Kidney (tissue), 22 donors: ENCODE measurements around the gene DMWD. TPM values are rescaled to one million over a fixed set of nuclear protein-coding genes. Genes with fewer than 3 reads are reported as not detected.

Experiments
- DNase-seq, 5 donors: peaks; one replicate each; pipeline ENCODE4 v3.0.0-alpha.2; 2013 to 2020
- FAIRE-seq: peaks from 2 replicates; lab custom pipeline; 2012; peaks lifted over from hg19 to GRCh38; lab: Jason Lieb, UNC
- H3K27ac ChIP-seq, 2 donors: one replicate each; pipeline ENCODE4 v1.7.0; 2013; ENCODE audit warnings: low read depth in 2 of 2, low read length in 2 of 2, inconsistent platforms in 1 of 2
- H3K27me3 ChIP-seq: one replicate; pipeline ENCODE4 v1.7.1; 2013; ENCODE audit warnings: low read length, inconsistent platforms; ENCODE audit not compliant: control insufficient read depth, insufficient read depth
- H3K36me3 ChIP-seq, 3 donors: one replicate each; pipeline versions ENCODE4 v1.7.0 to v1.7.1; 2013; ENCODE audit warnings: low read length in 3 of 3, control low read depth in 1 of 3, inconsistent platforms in 1 of 3; ENCODE audit not compliant: insufficient read depth in 3 of 3, control insufficient read depth in 2 of 3
- H3K4me1 ChIP-seq, 3 donors: one replicate each; pipeline versions ENCODE4 v1.7.0 to v1.7.1; 2013; ENCODE audit warnings: low read length in 3 of 3, inconsistent platforms in 1 of 3, low read depth in 1 of 3; ENCODE audit not compliant: control insufficient read depth in 2 of 3, insufficient read depth in 2 of 3
- H3K4me3 ChIP-seq, 3 donors: one replicate each; pipeline versions ENCODE4 v1.7.0 to v1.8.1; 2013; ENCODE audit warnings: low read length in 3 of 3, control low read depth in 1 of 3, inconsistent platforms in 1 of 3
- H3K9ac ChIP-seq, 3 donors: one replicate each; pipeline versions ENCODE4 v1.7.0 to v1.7.1; 2013; ENCODE audit warnings: low read length in 3 of 3, control low read depth in 1 of 3, inconsistent platforms in 1 of 3
- H3K9me3 ChIP-seq, 3 donors: one replicate each; pipeline versions ENCODE4 v1.7.0 to v1.7.1; 2013; ENCODE audit warnings: low read length in 3 of 3, control low read depth in 1 of 3, inconsistent platforms in 1 of 3; ENCODE audit not compliant: control insufficient read depth in 2 of 3, insufficient read depth in 1 of 3
- intact Hi-C: fragments of 100-400 bp; cut with DNase I; formaldehyde crosslinking; loops from one replicate; pipeline ENCODE4 v1.11.1; 2022
- long read RNA-seq, 10 donors: library from polyadenylated mRNA in 1 of 10; unstranded in 1 of 10; transcript quantifications; one replicate each; pipeline ENCODE4 v2.0.0 and lab custom pipeline, GENCODE V29; 2021 to 2026
- polyA plus RNA-seq: library from polyadenylated mRNA; stranded (reverse); fragments of 350-450 nt; fragmentation: Illumina TruSeq; extraction: RNeasy Lipid Tissue Mini Kit (QIAGEN cat#74804); gene quantifications from one replicate; pipeline ENCODE4 v1.2.3, GENCODE V29; 2014; ENCODE audit warnings: low read depth, low replicate concordance; ENCODE audit not compliant: insufficient read depth
- total RNA-seq: library from RNA; stranded (reverse); fragmentation: NEBNext Ultra II Directional; extraction: Animal tissue kit (Norgen Biotek cat#: 25700); gene quantifications from one replicate; pipeline ENCODE4 v1.2.1, GENCODE V29; 2021
- TF ChIP-seq, protein P1 (sequence below): IDR thresholded peaks from 3 replicates; pipeline ENCODE4 v1.5.1; 2012; ENCODE audit warnings: mild to moderate bottlenecking, moderate library complexity, borderline replicate concordance; ENCODE audit not compliant: insufficient read depth; ENCODE audit errors: extremely low read depth
- donor health status: control.
- donor health status: control.
- donor health status: control.
- donor health status: control.
- donor health status: control.
- donor health status: DM: yes; HTN: yes; CAD: no.
- donor health status: Normal renal cell carcinoma (clear cell type).

The DMWD gene, protein sequence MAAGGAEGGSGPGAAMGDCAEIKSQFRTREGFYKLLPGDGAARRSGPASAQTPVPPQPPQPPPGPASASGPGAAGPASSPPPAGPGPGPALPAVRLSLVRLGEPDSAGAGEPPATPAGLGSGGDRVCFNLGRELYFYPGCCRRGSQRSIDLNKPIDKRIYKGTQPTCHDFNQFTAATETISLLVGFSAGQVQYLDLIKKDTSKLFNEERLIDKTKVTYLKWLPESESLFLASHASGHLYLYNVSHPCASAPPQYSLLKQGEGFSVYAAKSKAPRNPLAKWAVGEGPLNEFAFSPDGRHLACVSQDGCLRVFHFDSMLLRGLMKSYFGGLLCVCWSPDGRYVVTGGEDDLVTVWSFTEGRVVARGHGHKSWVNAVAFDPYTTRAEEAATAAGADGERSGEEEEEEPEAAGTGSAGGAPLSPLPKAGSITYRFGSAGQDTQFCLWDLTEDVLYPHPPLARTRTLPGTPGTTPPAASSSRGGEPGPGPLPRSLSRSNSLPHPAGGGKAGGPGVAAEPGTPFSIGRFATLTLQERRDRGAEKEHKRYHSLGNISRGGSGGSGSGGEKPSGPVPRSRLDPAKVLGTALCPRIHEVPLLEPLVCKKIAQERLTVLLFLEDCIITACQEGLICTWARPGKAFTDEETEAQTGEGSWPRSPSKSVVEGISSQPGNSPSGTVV
- total RNA-seq (60.9 TPM), polyA plus RNA-seq (22.2 TPM)
- long read RNA-seq, donor 1, transcript DMWD-205 (2 exons, 643 nt) = minor isoform, 5 of 26 reads
- long read RNA-seq, donor 1, transcript DMWD-202 (4 exons, 3,292 nt) = major isoform, 8 of 26 reads
- long read RNA-seq, donor 1, partial matches to known transcripts = 8 of 26 reads
- long read RNA-seq, donor 1, other reads (novel, unspliced or antisense) = 0 of 26 reads
- long read RNA-seq, donor 2, partial matches to known transcripts = 0 of 12 reads
- long read RNA-seq, donor 2, other reads (novel, unspliced or antisense) = 0 of 12 reads
- long read RNA-seq, donor 3, transcript DMWD-201 (5 exons, 3,305 nt) = major isoform, 10 of 21 reads
- long read RNA-seq, donor 3, transcript DMWD-207 (1 exons, 782 nt) = minor isoform, 6 of 21 reads
- long read RNA-seq, donor 3, partial matches to known transcripts = 0 of 21 reads
- long read RNA-seq, donor 3, other reads (novel, unspliced or antisense) = 0 of 21 reads
- long read RNA-seq, donor 4, transcript DMWD-201 (5 exons, 3,305 nt) = major isoform, 13 of 20 reads
- long read RNA-seq, donor 4, partial matches to known transcripts = 0 of 20 reads
- long read RNA-seq, donor 4, other reads (novel, unspliced or antisense) = 0 of 20 reads
- long read RNA-seq, donor 5, partial matches to known transcripts = 0 of 2 reads
- long read RNA-seq, donor 5, other reads (novel, unspliced or antisense) = 0 of 2 reads
- long read RNA-seq, donor 6, partial matches to known transcripts = 0 of 3 reads
- long read RNA-seq, donor 6, other reads (novel, unspliced or antisense) = 0 of 3 reads
- long read RNA-seq, donor 7, transcript DMWD-202 (4 exons, 3,292 nt) = minor isoform, 13 of 62 reads
- long read RNA-seq, donor 7, transcript DMWD-201 (5 exons, 3,305 nt) = major isoform, 22 of 62 reads
- long read RNA-seq, donor 7, transcript DMWD-205 (2 exons, 643 nt) = minor isoform, 5 of 62 reads
- long read RNA-seq, donor 7, partial matches to known transcripts = 8 of 62 reads
- long read RNA-seq, donor 7, other reads (novel, unspliced or antisense) = 13 of 62 reads
- long read RNA-seq, donor 8, transcript DMWD-207 (1 exons, 782 nt) = minor isoform, 5 of 27 reads
- long read RNA-seq, donor 8, transcript DMWD-202 (4 exons, 3,292 nt) = major isoform, 6 of 27 reads
- long read RNA-seq, donor 8, transcript DMWD-201 (5 exons, 3,305 nt) = minor isoform, 5 of 27 reads
- long read RNA-seq, donor 8, partial matches to known transcripts = 6 of 27 reads
- long read RNA-seq, donor 8, other reads (novel, unspliced or antisense) = 0 of 27 reads
- long read RNA-seq, donor 9, partial matches to known transcripts = 11 of 16 reads
- long read RNA-seq, donor 9, other reads (novel, unspliced or antisense) = 0 of 16 reads
- long read RNA-seq, donor 10, transcript DMWD-202 (4 exons, 3,292 nt) = major isoform, 8 of 20 reads
- long read RNA-seq, donor 10, transcript DMWD-201 (5 exons, 3,305 nt) = minor isoform, 7 of 20 reads
- long read RNA-seq, donor 10, partial matches to known transcripts = 0 of 20 reads
- long read RNA-seq, donor 10, other reads (novel, unspliced or antisense) = 0 of 20 reads

DNA sequence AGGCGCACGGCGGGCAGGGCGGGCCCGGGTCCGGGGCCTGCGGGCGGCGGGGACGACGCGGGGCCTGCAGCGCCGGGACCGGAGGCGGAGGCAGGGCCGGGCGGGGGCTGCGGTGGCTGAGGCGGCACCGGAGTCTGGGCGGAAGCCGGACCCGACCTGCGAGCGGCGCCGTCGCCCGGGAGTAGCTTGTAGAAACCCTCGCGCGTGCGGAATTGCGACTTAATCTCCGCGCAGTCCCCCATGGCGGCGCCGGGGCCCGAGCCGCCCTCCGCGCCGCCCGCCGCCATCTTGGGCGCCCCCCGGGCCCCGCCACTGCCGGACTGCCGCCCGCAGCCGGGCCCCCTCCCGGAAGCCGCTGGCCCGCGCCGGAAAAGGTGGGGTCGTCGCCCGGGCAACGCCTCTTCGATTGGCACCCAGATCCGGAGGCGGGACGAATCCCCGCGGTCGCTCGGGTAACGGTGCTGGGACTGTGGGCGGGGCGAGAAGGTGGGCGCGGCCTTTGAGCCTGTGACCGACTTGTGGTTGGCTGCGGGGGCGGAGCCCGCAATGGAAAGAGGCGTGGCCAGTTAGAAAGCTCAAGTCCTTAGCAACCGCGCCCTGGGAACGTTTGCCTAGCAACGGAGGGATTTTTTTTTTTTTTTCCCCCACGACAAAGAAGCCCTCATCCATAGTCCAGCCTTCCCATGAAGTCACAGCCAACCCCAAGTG lies at the start of gene DMWD:
DMWD (minus strand) TSS at position 376 of the 708 bp plus-strand sequence; CDS start at position 287, 89 bp downstream.
- H3K36me3 ChIP-seq = peaks cover 0 to 13% (median 7%) of the 10 kb centered on the region in 3 donors
- H3K27ac ChIP-seq = peak within 1 kb of the TSS in 1 of 2 donors; percentile 45
- peaks cover 0 to 12% (median 7%) of the 10 kb centered on the region in 3 donors for H3K4me1 ChIP-seq
- intact Hi-C loops = no loop called here
- H3K9me3 ChIP-seq = no peaks in the 10 kb centered on the region
- DNase-seq (peak; percentile 99 to 100 (median 100)), FAIRE-seq (peak; percentile 98)
- H3K27me3 ChIP-seq = no peaks in the 10 kb centered on the region
- TF ChIP-seq, protein P1, sequence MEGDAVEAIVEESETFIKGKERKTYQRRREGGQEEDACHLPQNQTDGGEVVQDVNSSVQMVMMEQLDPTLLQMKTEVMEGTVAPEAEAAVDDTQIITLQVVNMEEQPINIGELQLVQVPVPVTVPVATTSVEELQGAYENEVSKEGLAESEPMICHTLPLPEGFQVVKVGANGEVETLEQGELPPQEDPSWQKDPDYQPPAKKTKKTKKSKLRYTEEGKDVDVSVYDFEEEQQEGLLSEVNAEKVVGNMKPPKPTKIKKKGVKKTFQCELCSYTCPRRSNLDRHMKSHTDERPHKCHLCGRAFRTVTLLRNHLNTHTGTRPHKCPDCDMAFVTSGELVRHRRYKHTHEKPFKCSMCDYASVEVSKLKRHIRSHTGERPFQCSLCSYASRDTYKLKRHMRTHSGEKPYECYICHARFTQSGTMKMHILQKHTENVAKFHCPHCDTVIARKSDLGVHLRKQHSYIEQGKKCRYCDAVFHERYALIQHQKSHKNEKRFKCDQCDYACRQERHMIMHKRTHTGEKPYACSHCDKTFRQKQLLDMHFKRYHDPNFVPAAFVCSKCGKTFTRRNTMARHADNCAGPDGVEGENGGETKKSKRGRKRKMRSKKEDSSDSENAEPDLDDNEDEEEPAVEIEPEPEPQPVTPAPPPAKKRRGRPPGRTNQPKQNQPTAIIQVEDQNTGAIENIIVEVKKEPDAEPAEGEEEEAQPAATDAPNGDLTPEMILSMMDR = no peak
- peak within 1 kb of the TSS; percentile 63 to 88 (median 78) for H3K4me3 ChIP-seq
- peak within 1 kb of the TSS; percentile 53 to 81 (median 58) for H3K9ac ChIP-seq

DNA sequence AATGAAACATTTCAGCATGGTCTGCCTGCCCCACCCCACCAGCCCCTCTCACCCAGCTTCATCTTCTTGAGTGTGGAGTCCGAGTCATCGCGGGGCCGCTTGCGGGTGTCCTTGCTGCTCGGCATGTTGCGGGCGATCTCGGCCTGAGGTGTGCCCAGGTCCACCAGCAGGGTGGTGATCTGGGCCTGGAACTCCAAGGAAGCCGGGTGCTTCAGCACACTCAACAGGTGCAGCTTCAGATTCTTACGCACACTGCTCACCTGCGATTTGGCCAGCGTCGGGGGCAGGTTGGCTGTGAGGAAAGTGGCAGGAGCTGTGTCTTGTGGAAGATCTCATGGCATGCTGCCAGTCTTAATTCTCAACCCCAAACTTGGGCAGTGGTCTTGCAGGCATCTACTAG lies 49.6 kb upstream of the DMWD start:
- no peaks in the 10 kb centered on the region for H3K4me1 ChIP-seq
- peaks cover 11 to 39% (median 30%) of the 10 kb centered on the region in 3 donors for H3K36me3 ChIP-seq
- DNase-seq (peak in 1 of 5 donors; percentile 67), FAIRE-seq (no peak)
- no peak overlapping the region for H3K9ac ChIP-seq
- H3K27me3 ChIP-seq = no peaks in the 10 kb centered on the region
- no peak overlapping the region for H3K4me3 ChIP-seq
- TF ChIP-seq, protein P1 = no peak
- H3K27ac ChIP-seq = no peak overlapping the region
- peaks cover 0 to 5% (median 0%) of the 10 kb centered on the region in 3 donors for H3K9me3 ChIP-seq
- intact Hi-C loops = no loop called here
